CD4-positive, alpha-beta memory T cell (primary cell): ENCODE measurements around the gene LYZL2. TPM values are rescaled to one million over a fixed set of nuclear protein-coding genes. Genes with fewer than 3 reads are reported as not detected.
"Not testable (repeated sequence)": the region's sequence is repeated elsewhere in the genome, so short reads cannot be mapped to it uniquely, and the experiment has no call there.

Source experiments
- CTCF ChIA-PET: fragments of 350-600 bp; sonication (Branson Sonifier 250); formaldehyde crosslinking; loops from one replicate; lab custom pipeline; 2021; ENCODE audit warnings: inconsistent platforms; ENCODE audit not compliant: partially characterized antibody; lab: Charles Lee
- POLR2A ChIA-PET: fragments of 350-600 bp; sonication (Branson Sonifier 250); formaldehyde crosslinking; loops from one replicate; lab custom pipeline; 2021; ENCODE audit not compliant: partially characterized antibody; lab: Charles Lee
- DNase-seq, 5 donors: peaks; one replicate each; pipeline versions ENCODE4 v3.0.0 to v3.0.0-alpha.2; 2020 to 2022; ENCODE audit warnings: mixed read lengths in 1 of 5
- H3K27ac ChIP-seq: one replicate; pipeline ENCODE4 v1.7.0; 2013; ENCODE audit warnings: low read depth, low read length
- H3K27me3 ChIP-seq: 2 replicates; pipeline ENCODE4 v1.7.0; 2013; ENCODE audit warnings: mild to moderate bottlenecking, low read length, moderate library complexity; ENCODE audit not compliant: insufficient read depth
- H3K36me3 ChIP-seq: 2 replicates; pipeline ENCODE4 v1.7.0; 2013; ENCODE audit warnings: mild to moderate bottlenecking, low read length, moderate library complexity; ENCODE audit not compliant: insufficient read depth
- H3K4me1 ChIP-seq: 2 replicates; pipeline ENCODE4 v1.7.0; 2013; ENCODE audit warnings: mild to moderate bottlenecking, low read length, moderate library complexity; ENCODE audit not compliant: insufficient read depth
- H3K4me3 ChIP-seq, 2 donors: one replicate each; pipeline ENCODE4 v1.7.0; 2013; ENCODE audit warnings: low read length in 2 of 2, mild to moderate bottlenecking in 1 of 2
- H3K9me3 ChIP-seq, 2 donors: one replicate each; pipeline ENCODE4 v1.7.0; 2013; ENCODE audit warnings: low read length in 2 of 2, control low read depth in 1 of 2; ENCODE audit not compliant: control insufficient read depth in 1 of 2
- H3K27ac Mint-ChIP-seq, 7 donors: one replicate each; pipeline ENCODE4 v1.8.0; 2020 to 2021; ENCODE audit warnings: mixed read lengths in 7 of 7, mild to moderate bottlenecking in 6 of 7, inconsistent platforms in 3 of 7, moderate library complexity in 3 of 7
- H3K27me3 Mint-ChIP-seq, 2 donors: one replicate each; pipeline ENCODE4 v1.8.0; 2020 to 2021; ENCODE audit warnings: mixed read lengths in 2 of 2
- H3K36me3 Mint-ChIP-seq, 2 donors: one replicate each; pipeline ENCODE4 v1.8.0; 2020 to 2021; ENCODE audit warnings: mixed read lengths in 2 of 2, inconsistent platforms in 1 of 2, mild to moderate bottlenecking in 1 of 2
- H3K4me1 Mint-ChIP-seq, 4 donors: one replicate each; pipeline ENCODE4 v1.8.0; 2020 to 2021; ENCODE audit warnings: mixed read lengths in 4 of 4, mild to moderate bottlenecking in 1 of 4
- H3K4me3 Mint-ChIP-seq, 8 donors: one replicate each; pipeline ENCODE4 v1.8.0; 2020 to 2021; ENCODE audit warnings: mixed read lengths in 8 of 8, mild to moderate bottlenecking in 7 of 8, moderate library complexity in 6 of 8, inconsistent platforms in 3 of 8
- H3K9me3 Mint-ChIP-seq, 8 donors: one replicate each; pipeline ENCODE4 v1.8.0; 2020 to 2021; ENCODE audit warnings: mixed read lengths in 8 of 8, mild to moderate bottlenecking in 5 of 8, inconsistent platforms in 3 of 8, moderate library complexity in 1 of 8
- intact Hi-C: fragments of 100-400 bp; cut with micrococcal nuclease; formaldehyde crosslinking; loops from one replicate; pipeline ENCODE4 v1.15.1; 2023
- polyA plus RNA-seq, 2 donors: library from polyadenylated mRNA; unstranded; fragments of 300-500 nt; fragmentation: Illumina TruSeq; gene quantifications; one replicate each; pipeline ENCODE4 v1.2.3, GENCODE V29; 2021
- total RNA-seq, 2 experiments: library from RNA; stranded (reverse); gene quantifications; one replicate each; pipeline ENCODE4 v1.2.3, GENCODE V29; 2021

Gene LYZL2
- total and polyA plus RNA-seq, 4 experiments from 2014 or later: not detected

GRCh38 chr10:30603589-30603988, 26.0 kb downstream of the LYZL2 start:
- Histone ChIP-seq H3K27me3 (no peaks in the 10 kb centered on the region), H3K4me3 (no peak overlapping the region), H3K36me3 (no peaks in the 10 kb centered on the region), H3K27ac (no peak overlapping the region), H3K4me1 (no peaks in the 10 kb centered on the region), H3K9me3 (no peaks in the 10 kb centered on the region)
- Mint-ChIP-seq H3K27me3 (peaks cover 14 to 17% of the 10 kb centered on the region in 2 donors), H3K9me3 (peaks cover 0 to 6% (median 2%) of the 10 kb centered on the region in 8 donors), H3K4me3 (no peak overlapping the region), H3K27ac (no peak overlapping the region), H3K36me3 (peaks cover 0 to 3% of the 10 kb centered on the region in 2 donors), H3K4me1 (peaks cover 0 to 5% (median 0%) of the 10 kb centered on the region in 4 donors)
- CTCF ChIA-PET: interaction anchor here (2.2 to 2.4 kb wide), 2 partner anchors 13 to 22 kb away, joined by 8 read pairs; no protein-coding TSS in a partner anchor
- POLR2A ChIA-PET: no interaction called here
- no peak for DNase-seq
- intact Hi-C loops: no loop called here

GRCh38 chr10:30602747-30603146, 26.8 kb downstream of the LYZL2 start:
- Histone ChIP-seq H3K27me3 (no peaks in the 10 kb centered on the region), H3K36me3 (no peaks in the 10 kb centered on the region), H3K4me3 (no peak overlapping the region), H3K9me3 (no peaks in the 10 kb centered on the region), H3K4me1 (no peaks in the 10 kb centered on the region), H3K27ac (no peak overlapping the region)
- Mint-ChIP-seq H3K9me3 (peaks cover 0 to 6% (median 2%) of the 10 kb centered on the region in 8 donors), H3K4me3 (no peak overlapping the region), H3K4me1 (peaks cover 0 to 5% (median 0%) of the 10 kb centered on the region in 4 donors), H3K27me3 (peaks cover 11 to 16% of the 10 kb centered on the region in 2 donors), H3K36me3 (peaks cover 0 to 3% of the 10 kb centered on the region in 2 donors), H3K27ac (no peak overlapping the region)
- DNase-seq: no peak
- ChIA-PET CTCF (interaction anchor here (0.9 to 2.4 kb wide), 3 partner anchors 12 to 37 kb away, joined by 5 to 8 read pairs (median 8); no protein-coding TSS in a partner anchor), POLR2A (no interaction called here)
- intact Hi-C loops: no loop called here

- no peak for DNase-seq
- Mint-ChIP-seq H3K27me3 (peaks cover 4 to 6% of the 10 kb centered on the region in 2 donors), H3K36me3 (peaks cover 0 to 3% of the 10 kb centered on the region in 2 donors), H3K4me1 (no peaks in the 10 kb centered on the region), H3K27ac (no peak overlapping the region), H3K4me3 (no peak overlapping the region), H3K9me3 (peaks cover 0 to 6% (median 2%) of the 10 kb centered on the region in 8 donors)
- Histone ChIP-seq H3K27ac (no peak overlapping the region), H3K9me3 (no peaks in the 10 kb centered on the region), H3K36me3 (no peaks in the 10 kb centered on the region), H3K27me3 (no peaks in the 10 kb centered on the region), H3K4me3 (no peak overlapping the region), H3K4me1 (no peaks in the 10 kb centered on the region)
- ChIA-PET CTCF (interaction anchor here (0.6 to 2.5 kb wide), 3 partner anchors 9 to 1101 kb away, joined by 3 to 9 read pairs (median 3); no protein-coding TSS in a partner anchor), POLR2A (no interaction called here)
- intact Hi-C loops: no loop called here
These were observed 29.5 kb downstream of the LYZL2 start for GRCh38 chr10:30600005-30600404.

GRCh38 chr10:30598105-30598776, 31.3 kb downstream of the LYZL2 start:
- intact Hi-C loops: no loop called here
- POLR2A ChIA-PET: no interaction called here
- no peak for DNase-seq
- H3K27me3 ChIP-seq: no peaks in the 10 kb centered on the region
- no peaks in the 10 kb centered on the region for H3K4me1 Mint-ChIP-seq
- H3K4me3 Mint-ChIP-seq: no peak overlapping the region
- no peaks in the 10 kb centered on the region for H3K9me3 Mint-ChIP-seq
- H3K4me1 ChIP-seq: no peaks in the 10 kb centered on the region
- H3K27me3 Mint-ChIP-seq: peaks cover 6 to 9% of the 10 kb centered on the region in 2 donors
- no peaks in the 10 kb centered on the region for H3K9me3 ChIP-seq
- H3K27ac ChIP-seq: no peak overlapping the region
- no peak overlapping the region for H3K4me3 ChIP-seq
- CTCF ChIA-PET: no interaction called here
- no peaks in the 10 kb centered on the region for H3K36me3 Mint-ChIP-seq
- no peaks in the 10 kb centered on the region for H3K36me3 ChIP-seq
- no peak overlapping the region for H3K27ac Mint-ChIP-seq

GRCh38 chr10:30597433-30597824, 32.1 kb downstream of the LYZL2 start:
- intact Hi-C loops, H3K27ac Mint-ChIP-seq, H3K36me3 ChIP-seq, H3K4me1 Mint-ChIP-seq, H3K36me3 Mint-ChIP-seq, H3K27me3 ChIP-seq, DNase-seq, CTCF ChIA-PET, H3K4me1 ChIP-seq, H3K9me3 ChIP-seq, H3K4me3 ChIP-seq, H3K9me3 Mint-ChIP-seq, H3K4me3 Mint-ChIP-seq, H3K27ac ChIP-seq, POLR2A ChIA-PET: not testable (repeated sequence)
- peaks cover 6 to 13% of the 10 kb centered on the region in 2 donors for H3K27me3 Mint-ChIP-seq

- H3K27ac Mint-ChIP-seq, DNase-seq, H3K36me3 ChIP-seq, H3K4me1 Mint-ChIP-seq, intact Hi-C loops, POLR2A ChIA-PET, H3K27ac ChIP-seq, H3K36me3 Mint-ChIP-seq, H3K4me3 ChIP-seq, H3K27me3 ChIP-seq, H3K4me1 ChIP-seq, CTCF ChIA-PET, H3K4me3 Mint-ChIP-seq, H3K9me3 Mint-ChIP-seq, H3K9me3 ChIP-seq: not testable (repeated sequence)
- peaks cover 6 to 13% of the 10 kb centered on the region in 2 donors for H3K27me3 Mint-ChIP-seq
These were observed 32.8 kb downstream of the LYZL2 start for GRCh38 chr10:30596493-30597432.

- Histone ChIP-seq H3K27me3 (no peaks in the 10 kb centered on the region), H3K4me1 (no peaks in the 10 kb centered on the region), H3K4me3 (no peak overlapping the region), H3K9me3 (no peaks in the 10 kb centered on the region), H3K36me3 (no peaks in the 10 kb centered on the region), H3K27ac (no peak overlapping the region)
- no peak for DNase-seq
- Mint-ChIP-seq H3K27ac (no peak overlapping the region), H3K4me1 (peaks cover 0 to 2% (median 0%) of the 10 kb centered on the region in 4 donors), H3K27me3 (peaks cover 5 to 16% of the 10 kb centered on the region in 2 donors), H3K36me3 (no peaks in the 10 kb centered on the region), H3K9me3 (no peaks in the 10 kb centered on the region), H3K4me3 (no peak overlapping the region)
- intact Hi-C loops: no loop called here
- POLR2A ChIA-PET: interaction anchor here (0.7 kb wide), 1 partner anchor 1364 kb away, joined by 3 read pairs; no protein-coding TSS in a partner anchor
- CTCF ChIA-PET: no interaction called here
These were observed 33.5 kb downstream of the LYZL2 start for GRCh38 chr10:30596013-30596412.
